ENCODE measurements around the gene ANKS1A. TPM values are rescaled to one million over a fixed set of nuclear protein-coding genes. Genes with fewer than 3 reads are reported as not detected.
"Not testable (repeated sequence)": the region's sequence is repeated elsewhere in the genome, so short reads cannot be mapped to it uniquely, and the experiment has no call there.

Gene ANKS1A, protein sequence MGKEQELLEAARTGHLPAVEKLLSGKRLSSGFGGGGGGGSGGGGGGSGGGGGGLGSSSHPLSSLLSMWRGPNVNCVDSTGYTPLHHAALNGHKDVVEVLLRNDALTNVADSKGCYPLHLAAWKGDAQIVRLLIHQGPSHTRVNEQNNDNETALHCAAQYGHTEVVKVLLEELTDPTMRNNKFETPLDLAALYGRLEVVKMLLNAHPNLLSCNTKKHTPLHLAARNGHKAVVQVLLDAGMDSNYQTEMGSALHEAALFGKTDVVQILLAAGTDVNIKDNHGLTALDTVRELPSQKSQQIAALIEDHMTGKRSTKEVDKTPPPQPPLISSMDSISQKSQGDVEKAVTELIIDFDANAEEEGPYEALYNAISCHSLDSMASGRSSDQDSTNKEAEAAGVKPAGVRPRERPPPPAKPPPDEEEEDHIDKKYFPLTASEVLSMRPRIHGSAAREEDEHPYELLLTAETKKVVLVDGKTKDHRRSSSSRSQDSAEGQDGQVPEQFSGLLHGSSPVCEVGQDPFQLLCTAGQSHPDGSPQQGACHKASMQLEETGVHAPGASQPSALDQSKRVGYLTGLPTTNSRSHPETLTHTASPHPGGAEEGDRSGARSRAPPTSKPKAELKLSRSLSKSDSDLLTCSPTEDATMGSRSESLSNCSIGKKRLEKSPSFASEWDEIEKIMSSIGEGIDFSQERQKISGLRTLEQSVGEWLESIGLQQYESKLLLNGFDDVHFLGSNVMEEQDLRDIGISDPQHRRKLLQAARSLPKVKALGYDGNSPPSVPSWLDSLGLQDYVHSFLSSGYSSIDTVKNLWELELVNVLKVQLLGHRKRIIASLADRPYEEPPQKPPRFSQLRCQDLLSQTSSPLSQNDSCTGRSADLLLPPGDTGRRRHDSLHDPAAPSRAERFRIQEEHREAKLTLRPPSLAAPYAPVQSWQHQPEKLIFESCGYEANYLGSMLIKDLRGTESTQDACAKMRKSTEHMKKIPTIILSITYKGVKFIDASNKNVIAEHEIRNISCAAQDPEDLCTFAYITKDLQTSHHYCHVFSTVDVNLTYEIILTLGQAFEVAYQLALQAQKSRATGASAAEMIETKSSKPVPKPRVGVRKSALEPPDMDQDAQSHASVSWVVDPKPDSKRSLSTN
- 17.3 TPM for total RNA-seq

DNA sequence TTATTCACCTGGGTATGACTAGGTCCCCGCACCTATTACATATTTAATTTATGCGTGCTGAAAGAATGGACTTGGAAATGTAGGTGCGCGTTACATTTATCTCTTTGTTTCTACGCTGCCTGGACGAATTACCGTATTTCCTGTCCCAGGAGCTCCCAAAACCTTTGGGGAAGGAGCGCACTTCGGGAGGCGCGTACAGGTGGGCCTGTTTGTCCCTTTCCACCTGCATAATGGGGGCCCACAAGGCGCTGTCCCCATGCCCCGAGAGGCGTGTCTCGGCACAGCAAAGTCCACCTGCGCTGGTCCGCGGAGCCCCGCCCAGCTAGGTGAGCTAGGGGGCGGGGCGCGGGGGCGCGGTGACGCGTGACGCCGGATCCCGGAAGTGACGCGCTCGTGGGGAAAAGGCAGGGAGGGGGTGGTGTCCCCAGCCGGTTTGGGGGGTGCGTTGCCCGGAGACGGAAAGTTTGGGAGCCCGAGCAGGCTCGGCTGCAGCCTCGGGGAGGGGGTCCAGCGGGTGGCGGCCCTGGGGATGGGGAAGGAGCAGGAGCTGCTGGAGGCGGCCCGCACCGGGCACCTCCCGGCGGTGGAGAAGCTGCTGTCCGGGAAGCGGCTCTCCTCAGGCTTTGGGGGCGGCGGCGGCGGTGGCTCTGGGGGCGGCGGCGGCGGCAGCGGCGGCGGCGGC, at the start of gene ANKS1A:
Gene ANKS1A (plus strand): TSS at position 382 of the 682 bp plus-strand sequence. CDS start 148 bp downstream, at position 530.
- peak; percentile 36 for DNase-seq

DNA sequence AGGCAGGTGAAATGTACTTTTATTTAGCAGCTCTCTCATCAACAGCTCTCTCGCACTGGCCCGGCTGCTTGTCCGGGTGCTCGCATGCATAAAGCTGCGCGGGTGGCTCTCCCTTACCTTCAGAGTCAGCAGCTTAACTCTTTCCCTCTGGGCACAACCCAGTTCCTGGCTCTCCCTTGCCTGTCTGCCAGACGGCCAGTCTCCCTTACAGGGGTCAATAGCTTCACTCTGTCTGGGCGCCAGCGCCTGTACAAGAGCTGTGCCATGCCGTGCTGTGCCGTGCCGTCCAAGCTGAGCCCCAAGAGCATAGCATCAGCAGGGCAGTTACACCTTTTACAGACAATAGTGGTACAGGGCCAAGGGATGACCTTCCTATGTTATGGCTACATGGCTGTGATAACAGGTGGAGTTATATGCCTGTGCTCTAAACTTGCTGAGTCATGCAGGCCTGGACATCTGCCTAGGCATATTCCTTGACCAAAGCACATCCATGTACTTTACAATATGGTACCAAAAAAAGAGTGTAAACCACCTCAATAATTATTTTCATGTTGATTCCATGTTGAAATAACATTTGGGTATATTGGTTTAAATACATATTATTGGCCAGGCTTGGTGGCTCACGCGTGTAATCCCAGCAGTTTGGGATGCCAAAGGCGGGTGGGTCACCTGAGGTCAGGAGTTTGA, 49.2 kb upstream of the ANKS1A start:
- no peak for DNase-seq

DNA sequence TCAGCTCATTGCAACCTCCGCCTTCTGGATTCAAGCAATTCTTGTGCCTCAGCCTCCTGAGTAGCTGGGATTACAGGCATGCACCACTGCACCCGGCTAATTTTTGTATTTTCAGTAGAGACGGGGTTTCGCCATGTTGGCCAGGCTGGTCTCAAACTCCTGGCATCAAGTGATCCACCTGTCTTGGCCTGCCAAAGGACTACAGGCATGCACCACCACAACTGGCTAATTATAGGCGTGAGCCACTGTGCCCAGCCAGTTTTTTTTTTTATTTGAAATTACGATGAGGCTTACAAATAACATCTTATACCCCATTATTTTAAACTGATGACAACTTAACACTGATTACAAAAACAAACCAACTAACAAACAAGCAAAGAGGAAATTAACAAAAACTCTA, 40.0 kb upstream of the ANKS1A start:
- not testable (repeated sequence) for DNase-seq

DNA sequence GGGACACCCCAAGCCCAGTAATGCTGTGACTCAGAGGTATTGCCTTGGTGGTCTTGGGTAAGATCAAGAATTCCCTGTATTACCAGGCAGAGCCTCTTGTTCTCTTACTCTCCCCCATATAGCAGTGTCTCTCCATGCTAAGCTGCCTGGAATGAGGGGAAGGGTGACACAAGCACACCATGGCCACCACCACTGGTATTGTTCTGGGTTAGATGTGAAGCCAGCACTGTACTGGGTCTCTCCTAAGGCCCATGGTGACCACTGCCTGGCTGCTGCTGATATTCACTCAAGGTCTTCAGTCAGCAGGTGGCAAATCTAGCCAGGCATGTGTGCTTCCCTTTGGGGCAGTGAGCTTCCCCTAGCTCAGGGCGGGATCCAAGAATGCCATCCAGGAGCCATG, 37.7 kb upstream of the ANKS1A start:
- no peak for DNase-seq

DNA sequence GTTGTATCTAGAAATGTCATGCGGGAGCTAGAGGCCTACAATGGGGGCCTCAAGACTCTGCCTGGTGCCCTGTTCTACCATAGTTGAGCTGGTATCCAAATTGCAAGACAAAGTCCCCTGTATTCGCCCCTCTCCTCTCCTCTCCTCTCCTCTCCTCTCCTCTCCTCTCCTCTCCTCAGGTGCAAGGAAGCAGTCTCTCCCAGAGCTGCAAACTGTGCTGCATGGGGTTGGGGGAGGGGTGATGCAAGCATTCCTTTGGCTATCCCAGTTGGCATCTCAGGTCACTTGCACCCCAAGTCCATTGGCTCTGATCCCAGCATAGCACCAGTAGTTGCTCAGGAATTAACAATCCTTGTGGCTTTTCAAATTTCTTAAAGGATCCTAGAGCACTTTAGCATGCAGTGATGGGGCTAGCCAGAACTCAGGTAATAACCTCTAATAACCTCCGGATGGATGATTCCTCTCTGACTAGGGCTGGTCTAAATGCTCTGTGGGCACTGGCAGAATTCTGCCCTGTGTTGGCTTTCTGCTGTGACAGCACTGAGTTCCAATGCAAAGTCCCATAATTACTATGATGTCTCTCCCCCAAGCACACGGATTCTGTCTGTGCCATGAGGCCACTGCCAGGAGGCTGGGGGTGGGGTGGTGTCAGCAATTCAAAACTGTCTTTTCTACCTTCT, 36.5 kb upstream of the ANKS1A start:
- no peak for DNase-seq

DNA sequence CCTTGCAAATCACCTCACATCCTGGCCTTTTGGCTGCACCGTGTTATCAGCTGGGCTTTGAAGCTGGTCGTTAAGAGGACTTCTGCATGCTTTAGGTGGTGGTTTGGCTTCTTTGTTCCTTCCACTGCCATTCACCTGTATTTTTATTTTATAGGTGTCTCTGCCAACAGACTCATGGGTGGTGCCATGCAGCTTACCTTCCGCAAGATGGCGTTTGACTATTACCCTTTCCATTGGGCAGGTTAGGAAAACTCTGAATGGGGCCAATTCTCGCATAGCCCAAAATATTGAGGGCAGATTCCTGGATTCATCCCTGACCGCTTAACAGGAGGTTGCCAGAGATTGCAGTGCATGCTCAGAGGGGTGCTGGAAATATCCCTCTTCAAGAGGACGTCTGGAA, 33.6 kb upstream of the ANKS1A start:
- DNase-seq: no peak

DNA sequence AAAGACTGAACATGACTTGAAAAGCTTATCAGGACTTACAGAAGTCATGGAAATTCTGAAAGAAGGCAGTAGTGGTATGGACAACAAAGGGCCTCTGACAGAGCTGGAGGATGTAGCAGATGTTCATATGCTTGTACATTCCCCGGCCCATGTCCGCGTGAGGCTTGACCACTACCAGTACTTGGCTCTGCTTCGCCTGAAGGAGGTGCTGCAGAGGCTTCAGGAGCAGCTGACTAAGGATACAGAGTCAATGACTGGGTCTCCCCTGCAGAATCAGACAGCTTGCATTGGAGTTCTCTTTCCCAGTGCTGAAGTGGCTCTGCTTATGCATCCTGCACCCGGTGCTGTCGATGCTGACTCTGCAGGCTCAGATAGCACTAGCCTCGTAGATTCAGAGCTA, 30.4 kb upstream of the ANKS1A start:
- no peak for DNase-seq

DNA sequence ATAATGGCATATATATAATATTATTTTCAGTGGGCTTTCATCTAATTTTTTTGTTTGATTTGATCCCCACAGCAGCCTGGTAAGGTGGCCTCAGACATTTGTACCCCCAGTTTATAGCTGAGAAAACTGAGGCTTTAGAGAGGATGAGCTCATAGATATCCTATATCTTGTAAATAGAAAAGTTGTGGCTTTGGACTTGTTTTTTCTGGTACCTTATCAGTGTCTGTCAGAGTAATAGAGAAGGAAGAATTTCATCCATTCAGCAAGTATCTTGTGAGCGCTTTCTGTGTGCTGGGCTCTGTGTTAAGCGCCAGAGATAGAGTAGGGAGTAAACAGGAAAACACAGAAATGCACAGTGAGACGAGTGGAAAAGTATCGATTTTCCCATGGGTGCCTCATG, 29.1 kb upstream of the ANKS1A start:
- DNase-seq: no peak

DNA sequence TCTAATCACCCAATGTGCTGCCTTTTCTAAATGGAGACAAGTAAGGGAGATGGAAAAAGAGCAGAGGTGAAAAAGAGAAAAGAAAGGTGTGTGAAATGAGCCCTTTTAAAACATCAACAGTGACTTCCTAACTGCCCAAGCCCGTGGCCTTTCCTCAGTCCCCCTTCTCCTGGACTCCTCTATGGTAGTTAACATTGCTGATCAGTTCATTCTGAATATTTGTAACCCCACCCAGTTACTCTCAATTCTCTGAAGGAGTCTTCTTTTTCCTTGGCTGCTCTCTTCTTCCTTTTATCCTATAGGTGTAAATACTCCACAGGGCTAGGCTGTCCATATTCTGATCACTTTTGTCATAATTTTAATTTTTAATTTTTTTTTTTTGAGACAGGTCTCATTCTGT, 28.3 kb upstream of the ANKS1A start:
- DNase-seq: no peak

DNA sequence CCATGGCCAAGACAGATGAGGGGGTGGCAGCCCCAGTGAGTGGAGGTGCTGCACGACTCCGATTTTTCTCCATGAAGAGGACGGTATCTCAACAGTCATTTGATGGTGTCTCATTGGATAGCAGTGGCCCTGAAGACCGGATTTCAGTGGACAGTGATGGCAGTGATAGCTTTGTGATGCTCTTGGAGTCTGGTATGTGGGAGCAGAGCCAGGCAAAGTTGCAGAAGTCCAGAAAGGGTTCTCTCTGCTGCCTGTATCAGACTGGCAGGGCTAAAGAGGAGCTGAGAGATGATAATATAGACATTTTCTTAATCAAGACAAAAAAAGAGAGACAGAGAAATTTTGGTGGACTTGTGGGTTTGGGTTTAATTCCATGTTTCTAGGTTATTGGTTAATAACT, 25.0 kb upstream of the ANKS1A start:
- no peak for DNase-seq

DNA sequence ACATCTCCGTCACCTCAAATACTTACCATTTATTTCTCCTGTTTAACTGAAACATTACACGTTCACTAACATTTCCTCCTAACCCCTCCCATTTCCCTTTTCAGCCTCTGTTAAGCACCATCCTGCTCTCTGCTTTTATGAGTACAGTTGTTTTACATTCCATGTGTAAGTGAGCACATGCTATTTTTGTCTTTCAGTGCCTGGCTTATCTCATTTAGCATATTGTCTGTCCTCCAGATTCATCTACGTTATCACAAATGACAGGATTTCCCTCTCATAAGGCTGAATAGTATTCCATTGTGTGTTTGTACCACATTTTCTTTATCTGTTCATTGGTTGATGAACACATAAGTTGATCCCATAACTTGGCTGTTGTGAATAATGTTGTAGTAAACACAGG, 23.9 kb upstream of the ANKS1A start:
- DNase-seq: no peak

DNA sequence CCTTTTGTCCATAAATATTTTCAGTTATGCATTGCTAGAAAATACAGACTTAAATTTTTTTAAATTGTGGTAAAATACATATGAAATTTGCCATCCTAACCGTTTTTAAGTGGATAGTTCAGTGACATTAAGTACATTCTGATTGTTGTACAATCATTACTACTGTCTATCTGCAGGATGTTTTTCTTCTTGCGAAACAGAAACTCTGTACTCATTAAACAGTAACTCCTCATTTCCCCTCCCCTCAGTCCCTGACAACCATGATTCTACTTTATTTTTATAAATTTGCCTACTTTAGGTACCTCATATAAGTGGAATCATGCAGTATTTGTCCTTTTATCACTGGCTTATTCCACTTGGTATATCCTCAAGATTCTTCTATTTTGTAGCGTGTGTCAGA, 22.5 kb upstream of the ANKS1A start:
- DNase-seq: no peak

DNA sequence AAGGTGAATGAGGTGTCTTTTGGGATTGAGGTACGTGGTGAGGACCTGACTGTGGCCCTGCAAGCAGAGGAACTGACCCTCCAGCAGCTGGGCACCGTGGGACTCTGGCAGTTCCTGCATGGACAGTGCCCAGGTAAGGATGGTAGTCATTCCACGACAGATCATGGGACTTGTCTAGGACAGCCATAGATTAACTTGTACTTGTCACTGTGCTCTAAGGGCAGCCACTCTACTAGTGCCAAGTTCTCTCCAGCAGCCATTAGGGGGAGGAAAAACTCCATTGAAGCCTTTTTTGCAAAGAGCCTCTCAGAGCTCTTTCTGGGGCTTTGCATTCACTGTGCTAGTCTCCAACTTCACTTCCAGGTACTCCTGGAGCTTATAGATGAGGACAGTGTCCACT, 21.6 kb upstream of the ANKS1A start:
- no peak for DNase-seq

DNA sequence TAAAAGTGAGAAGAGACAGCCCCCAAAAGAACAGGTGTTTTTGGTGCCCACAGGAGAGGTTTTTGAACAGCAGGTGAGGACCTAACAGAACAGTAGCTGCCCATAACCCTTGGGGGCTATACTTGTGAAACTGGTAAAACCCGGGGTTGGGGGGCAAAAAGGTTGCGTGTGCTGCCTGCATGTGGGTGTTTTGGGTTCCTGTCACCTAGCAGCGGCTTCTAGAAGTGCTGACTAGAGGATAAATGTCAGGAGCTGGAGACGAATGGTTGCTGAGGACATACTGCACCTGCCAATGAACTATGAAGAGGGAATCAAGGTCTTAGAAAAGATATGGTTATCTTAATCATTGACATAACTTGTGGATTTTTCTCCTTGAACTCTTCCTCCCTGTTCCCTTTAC, 17.2 kb upstream of the ANKS1A start:
- DNase-seq: no peak

DNA sequence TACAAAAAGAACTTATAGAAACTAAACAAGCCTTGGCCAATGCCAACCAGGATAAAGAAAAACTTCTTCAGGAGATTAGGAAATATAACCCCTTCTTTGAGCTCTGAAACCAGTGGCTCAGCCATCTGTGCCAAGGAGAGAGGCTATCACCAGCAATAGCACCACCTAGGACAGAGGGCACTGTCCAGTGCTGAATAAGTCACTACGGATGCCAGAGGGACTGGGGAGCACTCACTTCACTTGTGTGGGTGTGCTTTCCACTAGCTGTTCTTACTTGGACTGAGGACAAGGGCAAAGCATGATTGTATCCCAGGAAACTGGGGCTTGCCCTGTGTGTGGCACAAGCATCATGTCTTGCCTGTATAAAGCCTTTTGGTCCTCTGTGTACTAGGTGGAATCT, 16.7 kb upstream of the ANKS1A start:
- DNase-seq: no peak

DNA sequence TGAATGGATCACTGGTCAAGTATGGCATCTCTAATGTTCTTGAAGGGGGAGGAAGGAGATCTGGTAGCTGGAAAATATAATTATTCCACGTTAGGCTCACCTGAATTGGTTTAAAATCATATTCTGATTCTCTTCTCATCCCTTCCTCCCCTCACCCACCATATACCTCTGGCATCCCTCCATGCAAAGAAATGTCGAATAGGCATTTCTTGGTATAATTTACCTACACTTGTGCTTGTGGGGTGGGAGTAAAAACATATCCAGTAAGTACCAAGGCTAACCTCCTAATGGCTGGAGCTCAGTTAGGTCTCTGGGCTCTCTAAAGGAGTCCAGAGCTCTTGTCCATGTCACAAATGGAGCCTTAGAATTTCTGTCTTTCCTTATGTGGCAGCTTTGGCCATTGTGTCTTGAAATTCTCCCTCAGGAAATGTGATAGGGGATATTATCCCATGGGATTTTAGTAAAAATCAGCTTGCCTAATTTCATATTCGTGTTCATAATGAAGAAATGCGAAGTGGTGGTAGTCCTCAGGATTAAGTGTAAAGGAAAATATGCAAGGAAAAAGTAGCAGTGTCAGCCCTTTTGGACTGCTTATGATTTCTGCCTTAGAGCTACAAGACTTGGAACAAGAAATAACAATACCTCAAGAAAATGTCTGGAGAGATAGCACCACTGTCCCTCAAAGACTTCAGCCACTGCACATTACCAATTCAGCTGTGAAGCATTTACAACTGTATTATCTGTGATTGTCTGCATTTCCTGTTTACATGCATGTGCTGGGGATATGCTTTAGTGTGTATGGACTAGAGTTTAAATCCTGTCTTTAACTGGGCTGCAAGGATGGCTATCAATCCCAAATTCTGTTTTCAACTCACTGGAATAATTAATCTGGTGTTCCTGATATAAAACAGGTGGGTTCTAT, 13.5 kb upstream of the ANKS1A start:
- DNase-seq: no peak

DNA sequence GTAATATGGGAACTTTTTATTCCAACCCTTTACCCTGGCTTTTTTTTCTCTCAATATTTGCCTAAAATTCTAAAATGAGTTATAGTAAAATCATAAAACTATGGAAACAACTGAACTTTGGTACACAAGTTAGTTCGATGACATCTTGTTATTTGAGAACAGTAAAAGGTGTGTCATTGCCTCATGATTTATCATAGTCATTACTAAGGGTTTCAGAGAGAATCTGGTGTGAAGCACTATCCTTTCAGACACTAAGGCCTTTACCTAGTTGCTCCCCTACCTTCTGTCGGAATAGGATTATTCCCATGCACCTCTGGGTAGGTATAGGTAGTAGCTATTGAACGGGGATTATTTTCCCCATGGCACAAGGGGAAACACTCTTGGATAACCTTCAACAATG, 12.6 kb upstream of the ANKS1A start:
- no peak for DNase-seq

DNA sequence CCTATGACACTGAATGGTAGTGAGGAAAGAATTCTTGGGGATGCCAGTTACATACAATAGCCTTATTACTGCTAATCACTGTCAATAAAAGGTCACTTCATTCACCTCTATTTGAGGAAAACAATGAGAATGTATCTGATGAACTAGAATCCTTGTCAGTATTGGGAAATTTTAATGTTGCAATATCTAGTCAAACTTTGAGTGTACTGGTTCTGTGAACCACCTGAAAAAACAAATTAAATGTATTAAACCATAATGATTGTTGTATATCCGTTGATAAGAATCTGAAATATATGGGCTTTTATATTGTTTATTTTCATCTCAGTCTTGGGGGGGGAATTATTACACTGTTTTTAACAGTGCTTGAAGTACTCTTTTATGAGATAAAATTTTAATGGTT, 11.8 kb upstream of the ANKS1A start:
- DNase-seq: no peak

DNA sequence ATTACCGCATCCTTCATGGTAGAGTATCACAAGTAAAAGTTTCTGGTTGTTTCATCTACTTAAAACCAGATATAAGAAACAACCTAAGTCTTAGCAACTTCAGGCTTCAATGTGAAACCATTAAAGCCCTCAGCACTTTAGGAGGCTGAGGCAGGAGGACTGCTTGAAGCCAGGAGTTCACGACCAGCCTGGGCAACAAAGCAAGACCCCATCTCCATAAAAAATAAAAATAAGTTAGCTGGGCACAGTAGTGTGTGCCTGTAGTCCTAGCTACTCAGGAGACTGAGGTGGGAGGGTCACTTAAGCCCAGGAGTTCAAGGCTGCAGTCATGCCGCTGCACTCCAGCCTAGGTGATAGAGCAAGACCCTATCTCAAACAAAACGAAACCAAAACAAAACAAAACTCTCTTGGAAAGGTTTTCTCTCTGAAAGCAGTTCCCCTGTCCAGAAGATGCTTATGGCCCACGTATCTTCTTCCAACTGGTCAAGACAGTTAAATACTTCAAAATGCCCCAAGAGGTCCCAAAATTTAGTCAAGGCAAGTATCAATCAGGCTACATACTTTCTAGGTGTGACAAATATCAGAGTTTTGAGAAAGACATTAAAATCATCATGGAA, 11.1 kb upstream of the ANKS1A start:
- DNase-seq: no peak

DNA sequence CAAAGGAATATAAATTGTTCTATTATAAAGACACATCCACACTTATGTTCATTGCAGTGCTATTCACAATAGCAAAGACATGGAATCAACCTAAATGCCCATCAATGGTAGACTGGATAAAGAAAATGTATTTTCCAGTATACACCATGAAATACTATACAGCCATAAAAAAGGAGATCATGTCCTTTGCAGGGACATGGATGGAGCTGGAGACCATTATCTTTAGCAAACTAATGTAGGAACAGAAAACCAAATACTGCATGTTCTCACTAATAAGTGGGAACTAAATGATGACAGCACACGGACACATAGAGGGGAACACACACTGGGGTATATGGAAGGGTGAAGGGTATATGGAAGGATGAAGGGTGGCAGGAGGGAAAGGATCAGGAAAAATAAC, 5.0 kb upstream of the ANKS1A start:
- not testable (repeated sequence) for DNase-seq
